Osteoblast (primary cell): ENCODE data around the gene RAB20. TPM values are rescaled to one million over a fixed set of nuclear protein-coding genes. Genes with fewer than 3 reads are reported as not detected.
"Not testable (repeated sequence)": the region's sequence is repeated elsewhere in the genome, so short reads cannot be mapped to it uniquely, and the experiment has no call there.

Experiments used
- DNase-seq: peaks from one replicate; pipeline ENCODE4 v3.0.0; 2011; ENCODE audit warnings: low spot score, mixed read lengths; ENCODE audit not compliant: insufficient read length; ENCODE audit errors: missing footprints
- H2AFZ ChIP-seq: 2 replicates; pipeline ENCODE4 v1.6.0; 2011; ENCODE audit warnings: mild to moderate bottlenecking, low read length
- H3K27ac ChIP-seq: 2 replicates; pipeline ENCODE4 v1.5.1; 2011; ENCODE audit warnings: mild to moderate bottlenecking, low read depth, low read length, moderate library complexity
- H3K27me3 ChIP-seq: 2 replicates; pipeline ENCODE4 v1.6.0; 2012; ENCODE audit warnings: mild to moderate bottlenecking, control low read depth, inconsistent platforms, low read length, moderate library complexity; ENCODE audit not compliant: insufficient read depth
- H3K36me3 ChIP-seq: 2 replicates; pipeline ENCODE4 v1.5.1; 2011; ENCODE audit warnings: mild to moderate bottlenecking, low read length, control low read depth, moderate library complexity; ENCODE audit not compliant: insufficient read depth
- H3K4me1 ChIP-seq: 2 replicates; pipeline ENCODE4 v1.5.1; 2011; ENCODE audit warnings: mild to moderate bottlenecking, low read length, control low read depth, moderate library complexity; ENCODE audit not compliant: insufficient read depth
- H3K4me2 ChIP-seq: 2 replicates; pipeline ENCODE4 v1.6.0; 2011; ENCODE audit warnings: mild to moderate bottlenecking, low read length; ENCODE audit not compliant: insufficient read depth
- H3K4me3 ChIP-seq: fragments of 200-600 bp; sonication (generic); 3 replicates; pipeline ENCODE4 v1.5.1; 2012; ENCODE audit warnings: mild to moderate bottlenecking, low read length, inconsistent platforms; ENCODE audit not compliant: insufficient read depth
- H3K79me2 ChIP-seq: 2 replicates; pipeline ENCODE4 v1.6.0; 2012; ENCODE audit warnings: mild to moderate bottlenecking, low read length, control low read depth, inconsistent platforms; ENCODE audit not compliant: insufficient read depth
- H3K9me3 ChIP-seq: 2 replicates; pipeline ENCODE4 v1.5.1; 2011; ENCODE audit warnings: low read depth, low read length, control low read depth
- H4K20me1 ChIP-seq: 2 replicates; pipeline ENCODE4 v1.6.0; 2012; ENCODE audit warnings: mild to moderate bottlenecking, low read length, control low read depth; ENCODE audit not compliant: insufficient read depth
- total RNA-seq: library from RNA; depleted of rRNA; stranded (reverse); fragments of >200 nt; gene quantifications from 2 replicates; pipeline ENCODE4 v1.2.3, GENCODE V29; 2012
- TF ChIP-seq, protein P1 (sequence below): IDR thresholded peaks from 2 replicates; pipeline ENCODE4 v1.5.1; 2011; ENCODE audit warnings: mild to moderate bottlenecking, low read depth, low read length, moderate library complexity; ENCODE audit errors: extremely low read depth

Gene RAB20
- 3.6 and 3.8 TPM in 2 replicates for total RNA-seq

GRCh38 chr13:110561344-110562035 lies at the start of gene RAB20:
Gene RAB20 (minus strand): TSS chr13:110561722. CDS start chr13:110561519, 203 bp downstream.
- TF ChIP-seq, protein P1, sequence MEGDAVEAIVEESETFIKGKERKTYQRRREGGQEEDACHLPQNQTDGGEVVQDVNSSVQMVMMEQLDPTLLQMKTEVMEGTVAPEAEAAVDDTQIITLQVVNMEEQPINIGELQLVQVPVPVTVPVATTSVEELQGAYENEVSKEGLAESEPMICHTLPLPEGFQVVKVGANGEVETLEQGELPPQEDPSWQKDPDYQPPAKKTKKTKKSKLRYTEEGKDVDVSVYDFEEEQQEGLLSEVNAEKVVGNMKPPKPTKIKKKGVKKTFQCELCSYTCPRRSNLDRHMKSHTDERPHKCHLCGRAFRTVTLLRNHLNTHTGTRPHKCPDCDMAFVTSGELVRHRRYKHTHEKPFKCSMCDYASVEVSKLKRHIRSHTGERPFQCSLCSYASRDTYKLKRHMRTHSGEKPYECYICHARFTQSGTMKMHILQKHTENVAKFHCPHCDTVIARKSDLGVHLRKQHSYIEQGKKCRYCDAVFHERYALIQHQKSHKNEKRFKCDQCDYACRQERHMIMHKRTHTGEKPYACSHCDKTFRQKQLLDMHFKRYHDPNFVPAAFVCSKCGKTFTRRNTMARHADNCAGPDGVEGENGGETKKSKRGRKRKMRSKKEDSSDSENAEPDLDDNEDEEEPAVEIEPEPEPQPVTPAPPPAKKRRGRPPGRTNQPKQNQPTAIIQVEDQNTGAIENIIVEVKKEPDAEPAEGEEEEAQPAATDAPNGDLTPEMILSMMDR, result no peak
- peaks cover 28% of the 10 kb centered on the region for H3K4me1 ChIP-seq
- H3K9me3 ChIP-seq, result no peaks in the 10 kb centered on the region
- no peaks in the 10 kb centered on the region for H3K27me3 ChIP-seq
- peak within 1 kb of the TSS; percentile 95 for H3K4me2 ChIP-seq
- peak within 1 kb of the TSS; percentile 92 for H2AFZ ChIP-seq
- peak within 1 kb of the TSS; percentile 28 for H3K27ac ChIP-seq
- peaks cover 3% of the 10 kb centered on the region for H4K20me1 ChIP-seq
- H3K79me2 ChIP-seq, result no peaks in the 10 kb centered on the region
- H3K36me3 ChIP-seq, result no peaks in the 10 kb centered on the region
- H3K4me3 ChIP-seq, result peak within 1 kb of the TSS; percentile 83
- peak; percentile 94 for DNase-seq

DNA sequence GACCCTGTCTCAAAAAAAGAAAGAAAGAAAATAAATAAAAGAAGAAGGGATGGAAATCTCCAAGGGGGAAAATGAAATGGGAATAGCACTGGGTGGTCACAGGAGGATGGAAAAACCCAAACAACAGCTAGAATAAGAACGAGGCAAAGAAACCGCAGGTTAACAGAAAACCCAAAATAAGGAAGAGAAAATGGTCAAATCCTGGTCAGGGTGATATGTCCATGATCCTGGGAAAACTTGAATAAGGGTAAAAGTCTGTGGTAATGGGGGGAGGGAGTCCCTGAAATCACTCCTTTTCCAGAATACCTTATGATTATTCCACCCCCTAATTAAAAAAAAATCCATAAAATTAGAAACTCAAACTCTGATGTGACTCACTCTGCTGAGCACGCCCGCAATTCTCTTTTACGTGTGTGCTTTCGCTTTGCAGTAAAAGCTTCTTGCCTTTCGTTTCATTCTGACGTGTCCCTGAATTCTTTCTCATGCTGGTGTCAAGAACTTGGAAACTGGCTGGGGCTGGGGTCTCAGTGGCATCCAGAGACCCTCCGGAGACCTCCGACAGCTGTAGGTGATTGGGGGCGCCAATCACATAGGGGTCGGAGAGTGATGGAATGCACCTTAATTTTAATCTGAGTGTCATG lies 49.6 kb upstream of the RAB20 start:
- H3K79me2 ChIP-seq, result peaks cover 6% of the 10 kb centered on the region
- no peaks in the 10 kb centered on the region for H3K36me3 ChIP-seq
- no peak for DNase-seq
- no peaks in the 10 kb centered on the region for H3K27me3 ChIP-seq
- peaks cover 4% of the 10 kb centered on the region for H3K4me1 ChIP-seq
- peak overlapping the region; percentile 45 for H3K4me3 ChIP-seq
- H3K4me2 ChIP-seq, result peak overlapping the region; percentile 48
- TF ChIP-seq, protein P1, result no peak
- H3K9me3 ChIP-seq, result no peaks in the 10 kb centered on the region
- H2AFZ ChIP-seq, result peak overlapping the region; percentile 40
- peak overlapping the region; percentile 32 for H3K27ac ChIP-seq
- peaks cover 2% of the 10 kb centered on the region for H4K20me1 ChIP-seq

GRCh38 chr13:110607675-110608224 lies 46.2 kb upstream of the RAB20 start:
- Histone ChIP-seq H3K4me2 (no peak overlapping the region), H3K36me3 (no peaks in the 10 kb centered on the region), H3K27me3 (no peaks in the 10 kb centered on the region), H2AFZ (no peak overlapping the region), H3K9me3 (no peaks in the 10 kb centered on the region), H4K20me1 (no peaks in the 10 kb centered on the region), H3K4me1 (no peaks in the 10 kb centered on the region), H3K4me3 (no peak overlapping the region), H3K79me2 (no peaks in the 10 kb centered on the region), H3K27ac (no peak overlapping the region)
- DNase-seq, result no peak
- TF ChIP-seq, protein P1, result no peak

- H3K36me3 ChIP-seq, H3K27me3 ChIP-seq, H3K4me3 ChIP-seq, H2AFZ ChIP-seq, H3K79me2 ChIP-seq, H3K4me2 ChIP-seq, H3K27ac ChIP-seq, H3K4me1 ChIP-seq, H3K9me3 ChIP-seq, H4K20me1 ChIP-seq, DNase-seq: not testable (repeated sequence)
Observed at GRCh38 chr13:110606281-110606680, 44.8 kb upstream of the RAB20 start.
